Prostate gland (tissue), 2 donors: Measurements from ENCODE around the gene HSD17B8.
A peak's percentile ranks its signal among the peaks of the same experiment; 100 is the strongest.

Experiments used
- CTCF ChIP-seq, 4 experiments: fragments of 200-600 bp in 2 of 4; fragments of 450-650 bp in 2 of 4; sonication (generic) in 2 of 4; IDR thresholded peaks; 1 replicate in 3 of 4; 2 replicates in 1 of 4; pipeline ENCODE4 v1.5.1; 2016 to 2019; ENCODE audit warnings: antibody characterized with exemption in 4 of 4, mild to moderate bottlenecking in 2 of 4, moderate library complexity in 2 of 4
- POLR2A ChIP-seq: fragments of 450-650 bp; IDR thresholded peaks from one replicate; pipeline ENCODE4 v1.6.1; 2016; ENCODE audit warnings: antibody characterized with exemption, mild to moderate bottlenecking
- POLR2AphosphoS5 ChIP-seq: sonication (generic); formaldehyde crosslinking; IDR thresholded peaks from one replicate; pipeline ENCODE4 v1.6.1; 2017; ENCODE audit warnings: antibody characterized with exemption

GRCh38 chr6:33248932-33249731 lies 44.7 kb downstream of the HSD17B8 start:
- TF ChIP-seq CTCF (IDR thresholded peaks at IDR 0.05) (peak in 2 of 4 experiments; percentile 31 to 56), POLR2A (peak; percentile 78), POLR2AphosphoS5 (peak; percentile 98)
